IMR-90 (cell line): ENCODE results near the gene AGXT. TPM values are rescaled to one million over a fixed set of nuclear protein-coding genes. Genes with fewer than 3 reads are reported as not detected.

Experiments
- ATAC-seq: fragments of 200-7000 bp; cut with Tn5 transposase; 2 replicates; pipeline ENCODE4 v1.9.1; 2020; ENCODE audit warnings: low read depth, mild to moderate bottlenecking, moderate library complexity
- BruUV-seq: library from RNA; stranded (reverse); fragments of 400-500 nt; replicated peaks from 2 replicates; lab custom pipeline; 2021; lab: Mats Ljungman, UMichigan
- CTCF ChIA-PET: fragments of 300-600 bp; formaldehyde crosslinking; extraction: SDS; loops from one replicate; lab custom pipeline; 2021; ENCODE audit warnings: antibody characterized with exemption; lab: Yijun Ruan, JAX
- POLR2A ChIA-PET: fragments of 300-600 bp; sonication (Branson Sonifier 250); formaldehyde crosslinking; loops from one replicate; lab custom pipeline; 2022; ENCODE audit warnings: antibody characterized with exemption; ENCODE audit not compliant: unreplicated experiment; lab: Charles Lee
- DNase-seq: peaks from one replicate; pipeline ENCODE4 v3.0.0; 2013
- H2AFZ ChIP-seq: replicated peaks from 2 replicates; pipeline ENCODE3; 2013; ENCODE audit warnings: low read length, mild to moderate bottlenecking; ENCODE audit not compliant: poor library complexity
- H2AK5ac ChIP-seq: 2 replicates; pipeline ENCODE4 v1.6.1; 2013; ENCODE audit warnings: low read depth, low read length, inconsistent platforms
- H2AK9ac ChIP-seq: replicated peaks from 2 replicates; pipeline ENCODE3; 2013; ENCODE audit warnings: mild to moderate bottlenecking, low read depth, low read length, moderate library complexity; ENCODE audit not compliant: poor library complexity
- H2BK120ac ChIP-seq: 2 replicates; pipeline ENCODE4 v1.6.1; 2013; ENCODE audit warnings: low read depth, low read length, inconsistent platforms
- H2BK15ac ChIP-seq: 3 replicates; pipeline ENCODE4 v1.6.1; 2013; ENCODE audit warnings: low read depth, low read length, inconsistent platforms
- H2BK20ac ChIP-seq: 2 replicates; pipeline ENCODE4 v1.6.1; 2013; ENCODE audit warnings: low read depth, mild to moderate bottlenecking, inconsistent platforms, low read length, moderate library complexity
- H2BK5ac ChIP-seq: 2 replicates; pipeline ENCODE4 v1.6.1; 2013; ENCODE audit warnings: mild to moderate bottlenecking, low read depth, low read length, inconsistent platforms; ENCODE audit not compliant: poor library complexity, severe bottlenecking
- H3K14ac ChIP-seq: replicated peaks from 2 replicates; pipeline ENCODE4 v1.6.1; 2013; ENCODE audit warnings: low read depth, low read length, inconsistent platforms
- H3K18ac ChIP-seq: 2 replicates; pipeline ENCODE4 v1.6.1; 2013; ENCODE audit warnings: low read depth, low read length, control low read depth
- H3K23ac ChIP-seq: 2 replicates; pipeline ENCODE4 v1.6.1; 2013; ENCODE audit warnings: low read depth, low read length, inconsistent platforms
- H3K27ac ChIP-seq: 2 replicates; pipeline ENCODE4 v1.5.1; 2013; ENCODE audit warnings: mild to moderate bottlenecking, control low read depth, low read length; ENCODE audit not compliant: insufficient read depth
- H3K27me3 ChIP-seq: 2 replicates; pipeline ENCODE4 v1.6.1; 2013; ENCODE audit warnings: low read length; ENCODE audit not compliant: control insufficient read depth, insufficient read depth
- H3K36me3 ChIP-seq: 2 replicates; pipeline ENCODE4 v1.6.1; 2013; ENCODE audit warnings: low read length, mixed read lengths; ENCODE audit not compliant: control insufficient read depth, insufficient read depth
- H3K4ac ChIP-seq: 2 replicates; pipeline ENCODE4 v1.6.1; 2013; ENCODE audit warnings: low read depth, low read length, inconsistent platforms
- H3K4me1 ChIP-seq: 2 replicates; pipeline ENCODE4 v1.6.1; 2013; ENCODE audit warnings: low read length, mixed read lengths; ENCODE audit not compliant: control insufficient read depth, insufficient read depth
- H3K4me2 ChIP-seq: 2 replicates; pipeline ENCODE4 v1.6.1; 2013; ENCODE audit warnings: low read depth, mild to moderate bottlenecking, control low read depth, low read length, moderate library complexity
- H3K4me3 ChIP-seq: 2 replicates; pipeline ENCODE4 v1.5.1; 2013; ENCODE audit warnings: low read depth, mild to moderate bottlenecking, control low read depth, low read length, moderate library complexity; ENCODE audit not compliant: insufficient read depth
- H3K56ac ChIP-seq: 2 replicates; pipeline ENCODE4 v1.6.1; 2013; ENCODE audit warnings: low read length, inconsistent platforms; ENCODE audit not compliant: insufficient read depth; ENCODE audit errors: extremely low read depth
- H3K79me1 ChIP-seq, 2 experiments: 2 replicates each; pipeline ENCODE4 v1.6.1; 2013; ENCODE audit warnings: low read length in 2 of 2, inconsistent platforms in 1 of 2, low read depth in 1 of 2
- H3K9ac ChIP-seq: 2 replicates; pipeline ENCODE4 v1.6.1; 2013; ENCODE audit warnings: low read depth, low read length, control low read depth
- H3K9me1 ChIP-seq: 2 replicates; pipeline ENCODE4 v1.6.1; 2013; ENCODE audit warnings: low read length, inconsistent platforms; ENCODE audit not compliant: insufficient read depth
- H3K9me3 ChIP-seq: 2 replicates; pipeline ENCODE4 v1.6.1; 2013; ENCODE audit warnings: low read length; ENCODE audit not compliant: control insufficient read depth, insufficient read depth
- H4K20me1 ChIP-seq: 2 replicates; pipeline ENCODE4 v1.6.1; 2013; ENCODE audit warnings: low read length, inconsistent platforms; ENCODE audit not compliant: insufficient read depth
- H4K5ac ChIP-seq: 2 replicates; pipeline ENCODE4 v1.6.1; 2013; ENCODE audit warnings: mild to moderate bottlenecking, low read depth, low read length, control low read depth
- H4K8ac ChIP-seq, 2 experiments: 2 replicates each; pipeline ENCODE4 v1.6.1; 2013; ENCODE audit warnings: low read depth in 2 of 2, low read length in 2 of 2, control low read depth in 1 of 2, inconsistent platforms in 1 of 2
- H4K91ac ChIP-seq: 2 replicates; pipeline ENCODE4 v1.6.1; 2013; ENCODE audit warnings: low read depth, low read length, inconsistent platforms; ENCODE audit not compliant: insufficient read depth
- WGBS, 2 experiments: methylation state at CpG; one replicate each; pipeline versions ENCODE4 v1.1.5 to v1.1.7; 2013; ENCODE audit warnings: missing lambda C conversion rate in 2 of 2; ENCODE audit not compliant: insufficient read length in 1 of 2; ENCODE audit errors: extremely low coverage in 2 of 2; 5-methylcytosine and 5-hydroxymethylcytosine counted together
- dilution Hi-C: fragments of 300-500 bp; cut with HindIII; formaldehyde crosslinking; loops from one replicate; pipeline ENCODE4 v1.14.3; 2018; ENCODE audit warnings: low sequenced_read_pairs; ENCODE audit not compliant: unreplicated experiment
- in situ Hi-C: fragments of 300-500 bp; cut with MboI; formaldehyde crosslinking; loops from 3 replicates; pipeline ENCODE4 v1.14.3; 2019; ENCODE audit warnings: low sequenced_read_pairs, inconsistent platforms, mixed read lengths
- intact Hi-C: fragments of 100-400 bp; cut with micrococcal nuclease; formaldehyde crosslinking; loops from 2 replicates; pipeline ENCODE4 v1.10.0; 2022
- polyA plus RNA-seq, 3 experiments: library from polyadenylated mRNA; depleted of rRNA; stranded (reverse); fragments of >200 nt; gene quantifications; 2 replicates each; pipeline ENCODE4 v1.2.3, GENCODE V29; 2012; ENCODE audit warnings: low replicate concordance in 1 of 3
- total RNA-seq: library from RNA; depleted of rRNA; stranded (reverse); fragments of >200 nt; gene quantifications from 2 replicates; pipeline ENCODE4 v1.2.3, GENCODE V29; 2012
- TF ChIP-seq, protein P1 (sequence below): fragments of 150-350 bp; IDR thresholded peaks from 2 replicates; pipeline ENCODE4 v1.6.1; 2016; ENCODE audit warnings: low read depth, mild to moderate bottlenecking, low read length, moderate library complexity, borderline replicate concordance

AGXT gene
- total and polyA plus RNA-seq, 2 of the 4 experiments (the other 2 are of a cell fraction): not detected

- Histone ChIP-seq H3K79me1 (no peaks in the 10 kb centered on the region), H2BK120ac (no peak overlapping the region), H3K4ac (no peak overlapping the region), H2BK5ac (no peak overlapping the region), H3K36me3 (no peaks in the 10 kb centered on the region), H2BK15ac (no peak overlapping the region), H2AK9ac (no peak overlapping the region), H3K9me1 (no peaks in the 10 kb centered on the region), H4K91ac (no peak overlapping the region), H2BK20ac (no peak overlapping the region), H3K27me3 (peaks cover 7% of the 10 kb centered on the region; the same call in 1 of the 2 replicates), H4K5ac (no peak overlapping the region), H3K23ac (no peak overlapping the region), H3K4me2 (no peak overlapping the region), H3K4me1 (no peaks in the 10 kb centered on the region; the same call in 1 of the 2 replicates), H3K14ac (no peak overlapping the region), H3K18ac (no peak overlapping the region), H2AK5ac (no peak overlapping the region), H3K4me3 (no peak overlapping the region), H4K8ac (no peak overlapping the region), H3K9me3 (no peaks in the 10 kb centered on the region), H3K27ac (no peak overlapping the region), H3K9ac (no peak overlapping the region), H4K20me1 (no peaks in the 10 kb centered on the region), H3K56ac (no peak overlapping the region), H2AFZ (no peak overlapping the region)
- in situ Hi-C loops (no loop called here), dilution Hi-C loops (no loop called here), intact Hi-C loops (no loop called here)
- DNase-seq: no peak
- POLR2A ChIA-PET: no interaction called here
- TF ChIP-seq, protein P1, sequence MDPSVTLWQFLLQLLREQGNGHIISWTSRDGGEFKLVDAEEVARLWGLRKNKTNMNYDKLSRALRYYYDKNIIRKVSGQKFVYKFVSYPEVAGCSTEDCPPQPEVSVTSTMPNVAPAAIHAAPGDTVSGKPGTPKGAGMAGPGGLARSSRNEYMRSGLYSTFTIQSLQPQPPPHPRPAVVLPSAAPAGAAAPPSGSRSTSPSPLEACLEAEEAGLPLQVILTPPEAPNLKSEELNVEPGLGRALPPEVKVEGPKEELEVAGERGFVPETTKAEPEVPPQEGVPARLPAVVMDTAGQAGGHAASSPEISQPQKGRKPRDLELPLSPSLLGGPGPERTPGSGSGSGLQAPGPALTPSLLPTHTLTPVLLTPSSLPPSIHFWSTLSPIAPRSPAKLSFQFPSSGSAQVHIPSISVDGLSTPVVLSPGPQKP: no peak
- 72% methylated on average over 16 of the region's 28 CpGs; no CpG with 5 or more reads in 1 of the 2 experiments for WGBS, 2 experiments
- no peak for ATAC-seq
- CTCF ChIA-PET: no interaction called here
- BruUV-seq: no TSS peak
These were observed 26.4 kb downstream of the AGXT start for GRCh38 chr2:240894836-240895558.
